Spleen (tissue), 7 donors: ENCODE data around the gene TMC1.

Experiments used
- POLR2A ChIP-seq, 3 donors: fragments of 450-650 bp; IDR thresholded peaks; one replicate each; pipeline ENCODE4 v1.5.1; 2017; ENCODE audit warnings: antibody characterized with exemption in 3 of 3, mild to moderate bottlenecking in 1 of 3
- POLR2AphosphoS5 ChIP-seq, 3 donors: sonication (generic); formaldehyde crosslinking; IDR thresholded peaks; one replicate each; pipeline ENCODE4 v1.5.1; 2017; ENCODE audit warnings: antibody characterized with exemption in 3 of 3
- TF ChIP-seq, protein P1 (sequence below), 11 experiments: fragments of 200-600 bp in 7 of 11; fragments of 450-650 bp in 4 of 11; sonication (generic) in 4 of 11; IDR thresholded peaks in 8 of 11; conservative IDR thresholded peaks in 3 of 11; 1 replicate in 7 of 11; 2 replicates in 4 of 11; pipeline versions ENCODE4 v1.4.0 to v1.8.0; 2016 to 2021; ENCODE audit warnings: antibody characterized with exemption in 11 of 11, inconsistent platforms in 4 of 11, mild to moderate bottlenecking in 1 of 11
- donor health status: DM: no; HTN: no; CAD: no; lungs with moderate emphysema.
- donor health status: DM: no; HTN: no; CAD: no.
- donor health status: DM: no; HTN: no; CAD: no.

DNA sequence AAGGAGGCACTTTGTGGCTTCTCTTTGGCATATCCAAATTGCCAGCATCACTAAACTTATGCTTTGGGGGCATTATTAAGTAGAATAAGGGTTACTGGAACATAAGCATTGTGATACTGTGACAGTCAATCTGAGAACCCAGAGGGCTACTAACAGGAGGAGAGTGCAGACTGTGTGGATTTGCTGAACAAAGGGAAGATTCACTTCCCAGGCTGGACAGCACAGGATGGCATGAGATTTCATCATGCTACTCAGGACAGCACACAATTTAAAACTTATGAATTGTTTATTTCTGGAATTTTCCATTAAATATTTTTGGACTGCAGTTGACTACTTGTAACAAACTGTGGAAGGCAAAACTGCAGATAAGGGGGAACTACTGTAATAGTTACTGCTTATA, 212.5 kb downstream of the TMC1 start:
- TF ChIP-seq POLR2A (IDR thresholded peaks at IDR 0.05) (no peak), POLR2AphosphoS5 (IDR thresholded peaks at IDR 0.05) (no peak)
- TF ChIP-seq, protein P1, sequence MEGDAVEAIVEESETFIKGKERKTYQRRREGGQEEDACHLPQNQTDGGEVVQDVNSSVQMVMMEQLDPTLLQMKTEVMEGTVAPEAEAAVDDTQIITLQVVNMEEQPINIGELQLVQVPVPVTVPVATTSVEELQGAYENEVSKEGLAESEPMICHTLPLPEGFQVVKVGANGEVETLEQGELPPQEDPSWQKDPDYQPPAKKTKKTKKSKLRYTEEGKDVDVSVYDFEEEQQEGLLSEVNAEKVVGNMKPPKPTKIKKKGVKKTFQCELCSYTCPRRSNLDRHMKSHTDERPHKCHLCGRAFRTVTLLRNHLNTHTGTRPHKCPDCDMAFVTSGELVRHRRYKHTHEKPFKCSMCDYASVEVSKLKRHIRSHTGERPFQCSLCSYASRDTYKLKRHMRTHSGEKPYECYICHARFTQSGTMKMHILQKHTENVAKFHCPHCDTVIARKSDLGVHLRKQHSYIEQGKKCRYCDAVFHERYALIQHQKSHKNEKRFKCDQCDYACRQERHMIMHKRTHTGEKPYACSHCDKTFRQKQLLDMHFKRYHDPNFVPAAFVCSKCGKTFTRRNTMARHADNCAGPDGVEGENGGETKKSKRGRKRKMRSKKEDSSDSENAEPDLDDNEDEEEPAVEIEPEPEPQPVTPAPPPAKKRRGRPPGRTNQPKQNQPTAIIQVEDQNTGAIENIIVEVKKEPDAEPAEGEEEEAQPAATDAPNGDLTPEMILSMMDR (IDR thresholded peaks at IDR 0.05 in 8 of 11, conservative IDR thresholded peaks at IDR 0.05 in 3 of 11) = no peak
